PC-9 (cell line): ENCODE measurements around the gene AMOTL1. TPM values are rescaled to one million over a fixed set of nuclear protein-coding genes. Genes with fewer than 3 reads are reported as not detected.

Source experiments
- BruUV-seq: library from RNA; stranded (reverse); fragments of 400-500 nt; replicated peaks from 2 replicates; lab custom pipeline; 2021; lab: Mats Ljungman, UMichigan
- CTCF ChIA-PET: fragments of 300-600 bp; sonication (Branson Sonifier 250); formaldehyde crosslinking; loops from one replicate; lab custom pipeline; 2022; ENCODE audit warnings: antibody characterized with exemption; lab: Charles Lee
- POLR2A ChIA-PET: fragments of 300-600 bp; sonication (Branson Sonifier 250); formaldehyde crosslinking; loops from one replicate; lab custom pipeline; 2022; ENCODE audit warnings: antibody characterized with exemption; ENCODE audit not compliant: unreplicated experiment; lab: Charles Lee
- DNase-seq, 2 experiments: peaks; one replicate each; pipeline versions ENCODE4 v3.0.0 to v3.0.0-alpha.2; 2015 to 2022; ENCODE audit warnings: mixed read lengths in 1 of 2
- H2AFZ ChIP-seq: fragments of 200-600 bp; sonication (generic); 2 replicates; pipeline ENCODE4 v1.8.1; 2017; ENCODE audit warnings: antibody characterized with exemption
- H3F3A ChIP-seq: fragments of 200-600 bp; sonication (generic); 2 replicates; pipeline ENCODE4 v1.8.1; 2017; ENCODE audit warnings: antibody characterized with exemption, mild to moderate bottlenecking, low read depth; ENCODE audit not compliant: insufficient read depth
- H3K27ac ChIP-seq: fragments of 200-600 bp; sonication (generic); 2 replicates; pipeline ENCODE4 v1.6.1; 2016; ENCODE audit warnings: mixed run types
- H3K27me3 ChIP-seq: fragments of 200-600 bp; sonication (generic); 2 replicates; pipeline ENCODE4 v1.6.1; 2016; ENCODE audit warnings: low read depth, mixed run types; ENCODE audit not compliant: insufficient read depth
- H3K36me3 ChIP-seq: fragments of 200-600 bp; sonication (generic); 2 replicates; pipeline ENCODE4 v1.6.1; 2016; ENCODE audit warnings: low read depth, mixed run types
- H3K4me1 ChIP-seq: fragments of 200-600 bp; sonication (generic); replicated peaks from 2 replicates; pipeline ENCODE4 v1.6.1; 2016; ENCODE audit warnings: mixed run types; ENCODE audit not compliant: insufficient read depth
- H3K4me2 ChIP-seq: fragments of 200-600 bp; sonication (generic); 2 replicates; pipeline ENCODE4 v1.6.1; 2017; ENCODE audit warnings: mixed run types
- H3K4me3 ChIP-seq: fragments of 200-600 bp; sonication (generic); 2 replicates; pipeline ENCODE4 v1.6.1; 2016; ENCODE audit warnings: mixed run types
- H3K79me2 ChIP-seq: fragments of 200-600 bp; sonication (generic); 2 replicates; pipeline ENCODE4 v1.6.1; 2017; ENCODE audit warnings: low read depth, mixed run types
- H3K9me2 ChIP-seq: fragments of 200-600 bp; sonication (generic); 2 replicates; pipeline ENCODE4 v1.8.1; 2017; ENCODE audit warnings: mild to moderate bottlenecking; ENCODE audit not compliant: insufficient read depth
- H3K9me3 ChIP-seq: fragments of 200-600 bp; sonication (generic); 2 replicates; pipeline ENCODE4 v1.8.1; 2016; ENCODE audit warnings: low read depth; ENCODE audit not compliant: insufficient read depth
- H4K20me1 ChIP-seq: fragments of 200-600 bp; sonication (generic); 2 replicates; pipeline ENCODE4 v1.8.1; 2017; ENCODE audit not compliant: insufficient read depth
- CTCF ChIP-seq: fragments of 200-600 bp; sonication (generic); conservative IDR thresholded peaks from 2 replicates; pipeline ENCODE4 v1.6.1; 2017; ENCODE audit warnings: mixed run types, antibody characterized with exemption, mild to moderate bottlenecking, moderate library complexity
- EZH2 ChIP-seq: fragments of 200-600 bp; sonication (generic); IDR thresholded peaks from 2 replicates; pipeline ENCODE4 v1.8.0; 2017; ENCODE audit warnings: antibody characterized with exemption, low read depth
- intact Hi-C: fragments of 100-400 bp; cut with micrococcal nuclease; formaldehyde crosslinking; loops from one replicate; pipeline ENCODE4 v1.10.0; 2022; ENCODE audit not compliant: unreplicated experiment
- total RNA-seq: library from RNA; stranded (reverse); gene quantifications from 2 replicates; pipeline ENCODE4 v1.2.3, GENCODE V29; 2021

The AMOTL1 gene
- total RNA-seq, 1 experiment from 2014 or later: 60.5 TPM

DNA sequence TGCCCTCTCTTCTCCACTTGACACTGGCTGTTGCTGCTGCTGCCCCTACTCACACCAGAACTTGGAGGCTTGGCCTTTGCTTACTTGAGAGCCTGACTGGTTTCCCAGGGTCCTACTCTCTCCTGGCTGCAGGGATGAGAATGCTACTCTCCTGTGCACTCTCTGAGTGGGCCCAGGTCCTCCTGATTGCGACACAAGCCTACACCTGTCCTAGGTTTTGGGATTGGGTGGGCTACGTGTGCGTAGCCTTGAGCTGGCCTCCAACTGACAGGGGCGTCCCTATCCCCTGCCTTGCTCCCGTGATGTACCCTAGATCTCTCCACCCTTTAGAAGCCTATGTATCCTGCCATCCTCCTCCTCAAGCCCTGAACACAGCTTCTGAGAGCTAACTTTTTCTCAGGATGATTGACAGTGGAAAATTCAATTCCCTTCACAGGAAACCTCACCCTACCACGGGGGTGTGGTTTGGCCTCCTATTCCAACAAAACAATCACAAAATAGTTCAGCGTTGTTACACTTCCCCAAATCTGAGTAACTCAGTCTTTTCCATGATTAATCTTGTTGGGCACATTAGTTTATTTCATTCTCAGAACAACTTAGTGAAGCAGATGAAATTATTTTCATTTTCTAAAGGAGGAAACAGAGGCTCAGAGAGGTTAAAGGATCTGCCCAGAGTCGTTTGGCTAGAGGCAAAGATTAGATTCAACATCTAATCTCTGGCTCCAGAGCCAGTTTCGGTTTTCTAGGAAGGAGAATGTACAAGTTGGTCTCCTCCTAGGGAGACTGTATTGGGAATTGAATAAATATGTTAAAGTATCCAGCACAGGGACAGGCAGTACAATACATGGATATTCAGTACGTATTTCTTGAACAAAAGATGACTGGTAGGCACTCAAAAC is 17.6 kb upstream of the AMOTL1 start:
- TF ChIP-seq EZH2 (no peak), CTCF (no peak)
- H3K36me3 ChIP-seq: peaks cover 5% of the 10 kb centered on the region; the same call in 1 of the 2 replicates
- peaks cover 51% of the 10 kb centered on the region for H3F3A ChIP-seq
- no peak overlapping the region for H3K4me3 ChIP-seq
- intact Hi-C loops: no loop called here
- 0 out of 2 replicates have a peak overlapping the region, but pooled peaks have one; percentile 8 for H2AFZ ChIP-seq
- H4K20me1 ChIP-seq: no peaks in the 10 kb centered on the region
- CTCF ChIA-PET: interaction anchor here (1.0 kb wide), 1 partner anchor 127 kb away, joined by 3 read pairs; no protein-coding TSS in a partner anchor
- peaks cover 89% of the 10 kb centered on the region for H3K4me1 ChIP-seq
- no peak for DNase-seq
- POLR2A ChIA-PET: interaction anchor here (0.5 kb wide), 2 partner anchors 9 to 87 kb away, joined by 3 read pairs; no protein-coding TSS in a partner anchor
- no peaks in the 10 kb centered on the region for H3K27me3 ChIP-seq
- H3K27ac ChIP-seq: peak overlapping the region; percentile 99
- BruUV-seq: no TSS peak
- H3K9me2 ChIP-seq: no peaks in the 10 kb centered on the region
- H3K4me2 ChIP-seq: peak overlapping the region; percentile 66
- no peaks in the 10 kb centered on the region for H3K9me3 ChIP-seq
- peaks cover 44% of the 10 kb centered on the region for H3K79me2 ChIP-seq

DNA sequence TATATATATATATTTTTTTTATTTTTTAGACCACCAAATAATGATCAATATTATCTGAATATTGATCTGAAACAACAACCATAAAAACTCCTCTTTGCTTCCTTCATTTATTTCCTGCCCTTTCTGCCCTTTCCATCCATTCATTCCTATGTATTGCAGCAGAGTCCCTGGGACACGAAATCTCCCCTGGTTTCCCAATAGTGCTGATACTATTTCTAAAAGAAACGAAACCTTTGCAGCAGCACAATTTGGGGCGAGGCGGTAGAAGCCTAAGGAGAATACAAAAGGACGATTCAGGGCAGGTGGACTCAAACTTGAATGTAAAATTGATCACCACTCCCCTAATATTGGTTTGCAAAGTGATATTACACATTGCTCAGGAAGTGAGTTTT is 16.9 kb upstream of the AMOTL1 start:
- peak overlapping the region; percentile 66 for H3K4me2 ChIP-seq
- no TSS peak for BruUV-seq
- peaks cover 83% of the 10 kb centered on the region for H3K4me1 ChIP-seq
- ChIA-PET POLR2A (no interaction called here), CTCF (no interaction called here)
- no peak overlapping the region for H3K4me3 ChIP-seq
- no peaks in the 10 kb centered on the region for H3K27me3 ChIP-seq
- H2AFZ ChIP-seq: no peak overlapping the region
- peak overlapping the region; percentile 99 for H3K27ac ChIP-seq
- H3K36me3 ChIP-seq: peaks cover 5% of the 10 kb centered on the region; the same call in 1 of the 2 replicates
- TF ChIP-seq CTCF (no peak), EZH2 (no peak)
- no peaks in the 10 kb centered on the region for H4K20me1 ChIP-seq
- no peak for DNase-seq
- peaks cover 39% of the 10 kb centered on the region for H3K79me2 ChIP-seq
- intact Hi-C loops: no loop called here
- no peaks in the 10 kb centered on the region for H3K9me3 ChIP-seq
- no peaks in the 10 kb centered on the region for H3K9me2 ChIP-seq
- peaks cover 44% of the 10 kb centered on the region for H3F3A ChIP-seq

DNA sequence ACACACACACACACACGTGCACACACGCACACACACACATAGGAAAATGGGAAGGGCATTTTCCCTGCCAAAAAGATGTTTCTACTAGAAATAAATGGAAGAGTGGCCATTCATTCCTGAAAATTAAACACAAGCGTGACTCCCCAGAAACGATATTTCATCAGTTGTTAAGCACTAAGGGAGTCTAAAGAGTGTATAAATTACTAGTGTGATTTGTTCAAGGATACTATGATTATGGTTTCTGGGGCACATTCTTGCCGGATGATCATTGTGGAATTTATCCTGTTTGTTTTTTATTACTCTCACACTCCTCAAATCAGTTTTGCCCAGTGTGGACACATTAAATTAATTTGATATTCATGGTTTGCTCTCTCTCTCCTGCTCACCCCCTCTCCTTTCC is 16.4 kb upstream of the AMOTL1 start:
- H3K4me3 ChIP-seq: no peak overlapping the region
- peak overlapping the region; percentile 27; the same call in 1 of the 2 replicates for H3K4me2 ChIP-seq

More for the DNA sequence above, 16.4 kb upstream of the AMOTL1 start:
- peak overlapping the region; percentile 99 for H3K27ac ChIP-seq
- peaks cover 39% of the 10 kb centered on the region for H3K79me2 ChIP-seq
- TF ChIP-seq EZH2 (no peak), CTCF (no peak)
- H3K9me3 ChIP-seq: no peaks in the 10 kb centered on the region
- POLR2A ChIA-PET: no interaction called here
- no peak overlapping the region for H2AFZ ChIP-seq
- BruUV-seq: no TSS peak
- CTCF ChIA-PET: no interaction called here
- no peaks in the 10 kb centered on the region for H3K27me3 ChIP-seq
- H3F3A ChIP-seq: peaks cover 38% of the 10 kb centered on the region
- intact Hi-C loops: no loop called here
- H3K36me3 ChIP-seq: peaks cover 5% of the 10 kb centered on the region; the same call in 1 of the 2 replicates
- peaks cover 77% of the 10 kb centered on the region for H3K4me1 ChIP-seq
- H4K20me1 ChIP-seq: no peaks in the 10 kb centered on the region
- peak in 1 of 2 experiments; percentile 65 for DNase-seq
- no peaks in the 10 kb centered on the region for H3K9me2 ChIP-seq
